Fibroblast of mammary gland (primary cell): ENCODE results near the gene PEX14.
A peak's percentile ranks its signal among the peaks of the same experiment; 100 is the strongest.

Experiments
- DNase-seq: peaks from one replicate; pipeline ENCODE4 v3.0.0-alpha.2; 2010; ENCODE audit warnings: low read depth
- H3K4me3 ChIP-seq: 2 replicates; pipeline ENCODE4 v1.5.1; 2011; ENCODE audit warnings: low read depth, mild to moderate bottlenecking, low read length, moderate library complexity; ENCODE audit not compliant: control insufficient read depth
- TF ChIP-seq, protein P1 (sequence below): conservative IDR thresholded peaks from 2 replicates; pipeline ENCODE4 v1.5.1; 2011; ENCODE audit warnings: low read depth, low read length, inconsistent platforms; ENCODE audit not compliant: control insufficient read depth, insufficient read depth

Gene PEX14

DNA sequence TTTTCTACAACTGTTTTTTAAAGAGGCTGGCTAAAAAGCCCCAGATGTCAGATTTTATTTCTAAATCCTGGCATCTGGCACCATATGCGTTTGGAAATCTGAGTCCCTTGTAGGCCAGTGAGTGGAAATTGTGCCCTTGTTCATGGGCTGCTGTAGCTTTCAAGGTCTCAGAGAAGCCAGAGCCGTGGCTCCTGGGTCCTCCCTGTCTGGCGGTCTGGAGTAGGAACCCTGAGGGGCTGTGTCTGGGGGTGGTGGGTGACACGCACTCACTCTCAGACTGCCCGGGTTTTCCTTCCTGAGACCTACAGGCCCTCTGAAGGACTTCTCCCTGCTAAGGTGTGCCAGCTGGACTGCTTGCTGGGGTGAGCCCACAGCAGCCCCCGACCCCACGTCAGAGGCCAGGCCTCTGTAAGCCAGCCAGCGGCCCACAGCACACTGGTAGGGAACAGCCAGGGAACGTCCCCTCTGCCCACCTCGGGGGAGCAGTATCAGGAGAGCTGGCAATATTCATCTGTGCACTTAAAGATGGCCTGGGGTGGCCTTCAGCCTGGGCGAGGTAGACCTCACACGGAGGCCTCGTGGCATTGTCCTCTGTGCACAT, 151.5 kb downstream of the PEX14 start:
- TF ChIP-seq, protein P1, sequence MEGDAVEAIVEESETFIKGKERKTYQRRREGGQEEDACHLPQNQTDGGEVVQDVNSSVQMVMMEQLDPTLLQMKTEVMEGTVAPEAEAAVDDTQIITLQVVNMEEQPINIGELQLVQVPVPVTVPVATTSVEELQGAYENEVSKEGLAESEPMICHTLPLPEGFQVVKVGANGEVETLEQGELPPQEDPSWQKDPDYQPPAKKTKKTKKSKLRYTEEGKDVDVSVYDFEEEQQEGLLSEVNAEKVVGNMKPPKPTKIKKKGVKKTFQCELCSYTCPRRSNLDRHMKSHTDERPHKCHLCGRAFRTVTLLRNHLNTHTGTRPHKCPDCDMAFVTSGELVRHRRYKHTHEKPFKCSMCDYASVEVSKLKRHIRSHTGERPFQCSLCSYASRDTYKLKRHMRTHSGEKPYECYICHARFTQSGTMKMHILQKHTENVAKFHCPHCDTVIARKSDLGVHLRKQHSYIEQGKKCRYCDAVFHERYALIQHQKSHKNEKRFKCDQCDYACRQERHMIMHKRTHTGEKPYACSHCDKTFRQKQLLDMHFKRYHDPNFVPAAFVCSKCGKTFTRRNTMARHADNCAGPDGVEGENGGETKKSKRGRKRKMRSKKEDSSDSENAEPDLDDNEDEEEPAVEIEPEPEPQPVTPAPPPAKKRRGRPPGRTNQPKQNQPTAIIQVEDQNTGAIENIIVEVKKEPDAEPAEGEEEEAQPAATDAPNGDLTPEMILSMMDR: no peak
- DNase-seq: no peak
- no peak overlapping the region for H3K4me3 ChIP-seq

DNA sequence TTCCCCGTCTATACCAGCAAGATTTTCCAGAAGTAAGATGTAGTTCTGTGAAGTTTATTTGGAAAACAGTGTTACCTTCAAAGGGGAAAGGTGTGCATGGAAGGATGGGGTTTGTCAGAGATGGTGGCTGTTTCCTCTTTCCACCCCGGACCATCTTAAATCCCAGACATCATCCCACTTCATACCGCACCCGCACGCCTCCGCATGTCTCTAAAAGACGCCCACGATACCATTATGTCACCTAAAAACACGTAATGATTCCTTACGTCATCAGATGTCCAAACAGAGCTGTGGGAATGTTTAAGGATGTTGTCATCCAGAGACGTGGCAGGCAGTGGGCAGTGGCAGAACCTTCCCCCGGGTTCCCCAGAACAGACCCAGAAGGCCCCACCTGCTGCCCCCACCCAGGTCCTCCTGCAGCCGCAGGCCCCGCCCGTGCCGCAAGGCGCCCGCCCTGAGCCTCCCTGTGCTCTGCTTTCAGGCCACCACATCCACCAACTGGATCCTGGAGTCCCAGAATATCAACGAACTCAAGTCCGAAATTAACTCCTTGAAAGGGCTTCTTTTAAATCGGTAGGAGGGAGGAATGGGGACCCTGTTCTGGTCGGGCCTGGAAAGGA, 152.2 kb downstream of the PEX14 start:
- peak; percentile 16 for DNase-seq
- TF ChIP-seq, protein P1: no peak
- no peak overlapping the region for H3K4me3 ChIP-seq

DNA sequence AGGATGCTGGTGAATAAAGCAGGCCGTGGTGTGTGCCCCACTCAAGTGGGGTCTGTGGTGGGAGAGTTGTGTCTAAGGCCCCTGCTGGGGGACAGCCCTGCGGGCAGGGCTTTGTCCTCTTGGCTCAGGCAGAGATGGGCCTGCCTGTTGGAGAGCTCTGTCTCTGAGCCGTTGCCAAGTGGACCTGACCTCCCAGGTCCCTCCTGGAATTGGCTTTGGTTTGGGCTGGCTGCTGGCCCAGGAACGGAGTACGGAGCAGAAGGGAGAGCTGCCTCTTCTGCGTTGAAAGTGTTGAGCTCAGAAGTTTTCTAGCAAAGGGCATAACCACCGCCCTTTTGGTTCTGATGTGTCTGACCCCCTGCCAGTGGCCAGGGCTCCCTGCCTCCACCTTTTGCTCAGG, 153.9 kb downstream of the PEX14 start:
- DNase-seq: peak; percentile 18
- TF ChIP-seq, protein P1: no peak
- H3K4me3 ChIP-seq: no peak overlapping the region

DNA sequence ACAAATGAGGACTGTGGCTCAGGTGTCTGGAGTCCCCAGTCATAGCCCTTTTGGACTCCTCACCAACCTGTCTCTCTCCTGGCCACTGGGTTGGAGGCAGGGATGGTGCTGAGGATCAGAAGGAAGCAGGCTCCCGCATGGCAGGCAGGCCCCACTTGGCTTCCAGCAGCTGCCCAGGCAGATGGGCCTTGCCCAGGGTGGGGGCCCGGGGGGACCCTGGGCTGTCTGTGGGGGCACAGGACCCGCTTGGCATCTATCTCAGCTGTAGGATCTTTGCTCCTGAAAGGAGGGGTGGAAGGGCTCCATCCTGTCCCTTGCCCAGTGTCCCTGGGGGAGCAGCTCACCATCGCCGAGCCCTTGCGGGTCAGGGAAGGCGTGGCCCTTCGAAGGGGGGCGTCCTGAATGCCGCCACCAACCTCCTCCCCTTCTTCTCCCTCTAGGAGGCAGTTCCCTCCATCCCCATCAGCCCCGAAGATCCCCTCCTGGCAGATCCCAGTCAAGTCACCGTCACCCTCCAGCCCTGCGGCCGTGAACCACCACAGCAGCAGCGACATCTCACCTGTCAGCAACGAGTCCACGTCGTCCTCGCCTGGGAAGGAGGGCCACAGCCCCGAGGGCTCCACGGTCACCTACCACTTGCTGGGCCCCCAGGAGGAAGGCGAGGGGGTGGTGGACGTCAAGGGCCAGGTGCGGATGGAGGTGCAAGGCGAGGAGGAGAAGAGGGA, 154.5 kb downstream of the PEX14 start:
- H3K4me3 ChIP-seq: no peak overlapping the region
- no peak for DNase-seq

DNA sequence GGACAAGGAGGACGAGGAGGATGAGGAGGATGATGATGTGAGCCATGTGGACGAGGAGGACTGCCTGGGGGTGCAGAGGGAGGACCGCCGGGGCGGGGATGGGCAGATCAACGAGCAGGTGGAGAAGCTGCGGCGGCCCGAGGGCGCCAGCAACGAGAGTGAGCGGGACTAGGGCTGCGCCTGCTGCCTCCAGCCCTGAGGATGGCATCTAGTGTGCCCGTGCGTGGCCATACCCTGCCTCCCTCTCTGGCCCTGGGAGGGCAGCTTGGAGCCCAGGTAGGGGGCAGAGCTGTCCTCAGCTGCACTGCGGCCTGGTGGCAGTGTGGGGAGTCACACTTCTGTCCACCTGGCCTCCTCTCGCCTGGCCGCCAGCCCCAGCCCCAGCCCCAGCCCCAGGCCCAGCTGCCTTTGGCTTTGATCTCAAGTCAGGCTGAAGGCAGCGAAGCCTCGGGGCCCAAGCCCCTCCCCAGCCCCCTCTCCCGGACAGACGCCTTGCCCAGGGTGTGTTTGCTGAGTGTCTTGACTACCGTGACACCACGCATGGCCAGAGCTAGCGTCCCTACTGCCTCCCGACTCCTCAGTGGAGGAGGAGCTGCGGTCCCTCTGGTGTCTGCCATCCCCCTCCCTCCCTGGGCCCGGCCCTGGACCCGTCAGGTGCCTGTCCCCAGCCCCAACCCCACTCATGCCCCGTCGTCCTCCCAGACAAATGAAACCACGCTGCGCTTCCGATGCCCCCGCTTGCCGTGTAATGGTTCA, 155.2 kb downstream of the PEX14 start:
- DNase-seq: no peak
- TF ChIP-seq, protein P1: no peak
- H3K4me3 ChIP-seq: no peak overlapping the region

More for the DNA sequence above, 154.5 kb downstream of the PEX14 start:
- TF ChIP-seq, protein P1: no peak

DNA sequence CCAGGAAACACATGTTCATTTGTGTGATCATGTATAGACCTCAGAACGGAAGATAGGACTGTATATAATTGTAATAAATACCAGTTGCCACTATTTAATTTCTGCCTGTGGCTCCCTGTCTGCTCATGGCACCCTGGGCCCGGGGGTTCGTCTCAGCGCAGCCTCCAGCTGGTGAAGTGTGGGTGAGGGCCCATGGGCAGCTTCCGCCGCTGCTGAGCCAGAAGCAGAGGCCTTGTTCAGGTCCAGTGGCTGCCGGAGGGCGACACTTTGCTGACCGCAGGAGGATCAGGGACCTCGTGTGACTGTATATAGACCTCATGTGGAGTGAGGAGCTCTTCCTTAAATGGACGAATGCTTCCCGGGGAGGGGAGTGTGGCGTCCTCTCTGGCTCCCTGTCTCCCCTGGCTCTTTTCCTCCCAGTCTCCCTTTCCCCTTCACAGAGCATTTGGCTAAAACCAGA, 155.9 kb downstream of the PEX14 start:
- DNase-seq: no peak
- H3K4me3 ChIP-seq: no peak overlapping the region
- TF ChIP-seq, protein P1: no peak
